Endothelial cell of umbilical vein (primary cell): ENCODE data around the gene C1orf185. TPM values are rescaled to one million over a fixed set of nuclear protein-coding genes. Genes with fewer than 3 reads are reported as not detected.

Experiments used
- BruUV-seq: library from RNA; stranded (reverse); fragments of 400-500 nt; replicated peaks from 2 replicates; lab custom pipeline; 2021; lab: Mats Ljungman, UMichigan
- CTCF ChIA-PET: fragments of 300-600, 350-600 bp; sonication (Branson Sonifier 250); formaldehyde crosslinking; loops from one replicate; lab custom pipeline; 2021; ENCODE audit warnings: antibody characterized with exemption, inconsistent platforms; lab: Charles Lee
- POLR2A ChIA-PET: fragments of 300-600, 350-600 bp; sonication (Branson Sonifier 250); formaldehyde crosslinking; loops from one replicate; lab custom pipeline; 2021; ENCODE audit warnings: antibody characterized with exemption, inconsistent platforms; lab: Charles Lee
- DNase-seq: peaks from one replicate; pipeline ENCODE4 v3.0.0-alpha.2; 2011; ENCODE audit warnings: low read depth, low spot score
- FAIRE-seq: peaks from 2 replicates; lab custom pipeline; 2011; peaks lifted over from hg19 to GRCh38; lab: Jason Lieb, UNC
- H2AFZ ChIP-seq: 2 replicates; pipeline ENCODE4 v1.6.0; 2012; ENCODE audit warnings: low read depth, low read length, control low read depth, inconsistent platforms
- H3K27ac ChIP-seq: 2 replicates; pipeline ENCODE4 v1.5.1; 2011; ENCODE audit warnings: low read depth, mild to moderate bottlenecking, control low read depth, low read length, moderate library complexity; ENCODE audit not compliant: insufficient read depth
- H3K27me3 ChIP-seq, 2 experiments: 2 replicates each; pipeline versions ENCODE4 v1.6.0 to v1.6.1; 2011; ENCODE audit warnings: low read length in 2 of 2, mixed read lengths in 1 of 2; ENCODE audit not compliant: control insufficient read depth in 2 of 2, insufficient read depth in 2 of 2
- H3K36me3 ChIP-seq, 2 experiments: 2 replicates in 1 of 2; 3 replicates in 1 of 2; pipeline ENCODE4 v1.5.1; 2011; ENCODE audit warnings: low read length in 2 of 2, mild to moderate bottlenecking in 1 of 2, moderate library complexity in 1 of 2; ENCODE audit not compliant: control insufficient read depth in 2 of 2, insufficient read depth in 2 of 2; ENCODE audit errors: extremely low read depth in 1 of 2
- H3K4me1 ChIP-seq: 3 replicates; pipeline ENCODE4 v1.5.1; 2011; ENCODE audit warnings: mild to moderate bottlenecking, low read length; ENCODE audit not compliant: control insufficient read depth, insufficient read depth; ENCODE audit errors: extremely low read depth
- H3K4me2 ChIP-seq: 2 replicates; pipeline ENCODE4 v1.6.1; 2011; ENCODE audit warnings: low read length, control low read depth, mixed read lengths; ENCODE audit not compliant: insufficient read depth
- H3K4me3 ChIP-seq, 3 experiments: fragments of 200-600 bp in 1 of 3; sonication (generic), shearing (Covaris generic) in 1 of 3; replicated peaks in 1 of 3; 2 replicates each; pipeline ENCODE4 v1.5.1; 2011 to 2016; ENCODE audit warnings: control low read depth in 3 of 3, low read length in 3 of 3, mild to moderate bottlenecking in 2 of 3, inconsistent platforms in 1 of 3, low read depth in 1 of 3, moderate library complexity in 1 of 3; ENCODE audit not compliant: insufficient read depth in 1 of 3
- H3K79me2 ChIP-seq: 2 replicates; pipeline ENCODE4 v1.6.0; 2012; ENCODE audit warnings: low read length, inconsistent platforms; ENCODE audit not compliant: control insufficient read depth, insufficient read depth
- H3K9ac ChIP-seq: replicated peaks from 2 replicates; pipeline ENCODE3; 2011; ENCODE audit warnings: low read length, control low read depth; ENCODE audit not compliant: insufficient read depth; ENCODE audit errors: extremely low read depth
- H3K9me1 ChIP-seq: replicated peaks from 3 replicates; pipeline ENCODE4 v1.6.0; 2011; ENCODE audit warnings: mild to moderate bottlenecking, low read length; ENCODE audit not compliant: control insufficient read depth, insufficient read depth; ENCODE audit errors: extremely low read depth
- H3K9me3 ChIP-seq: replicated peaks from 2 replicates; pipeline ENCODE4 v1.5.1; 2012; ENCODE audit warnings: low read length, inconsistent platforms; ENCODE audit not compliant: control insufficient read depth, insufficient read depth
- H4K20me1 ChIP-seq: replicated peaks from 2 replicates; pipeline ENCODE3; 2011; ENCODE audit warnings: mild to moderate bottlenecking, low read length; ENCODE audit not compliant: control insufficient read depth, insufficient read depth; ENCODE audit errors: extremely low read depth
- CTCF ChIP-seq, 2 donors: IDR thresholded peaks; 1 replicate in 1 of 2; 2 replicates in 1 of 2; pipeline ENCODE4 v1.5.1; 2011; ENCODE audit warnings: low read length in 2 of 2, mild to moderate bottlenecking in 2 of 2, moderate library complexity in 2 of 2, control low read depth in 1 of 2, inconsistent platforms in 1 of 2, low read depth in 1 of 2; ENCODE audit not compliant: insufficient read depth in 1 of 2; ENCODE audit errors: extremely low read depth in 1 of 2
- EZH2 ChIP-seq: IDR thresholded peaks from 2 replicates; pipeline ENCODE4 v1.6.1; 2012; ENCODE audit warnings: borderline replicate concordance, low read depth, mild to moderate bottlenecking, moderate library complexity, low read length, inconsistent platforms; ENCODE audit not compliant: severe bottlenecking
- FOS ChIP-seq: IDR thresholded peaks from 2 replicates; pipeline ENCODE4 v1.6.1; 2011; ENCODE audit warnings: mild to moderate bottlenecking, low read length, moderate library complexity, borderline replicate concordance; ENCODE audit not compliant: insufficient read depth
- GATA2 ChIP-seq: IDR thresholded peaks from 2 replicates; pipeline ENCODE4 v1.7.0; 2011; ENCODE audit warnings: low read depth, mild to moderate bottlenecking, moderate library complexity, mixed read lengths, low read length; ENCODE audit not compliant: insufficient read length, insufficient read depth
- JUN ChIP-seq: IDR thresholded peaks from 2 replicates; pipeline ENCODE4 v1.6.1; 2011; ENCODE audit warnings: borderline replicate concordance, low read depth; ENCODE audit not compliant: insufficient read length, insufficient read depth
- MAX ChIP-seq: IDR thresholded peaks from 2 replicates; pipeline ENCODE4 v1.6.1; 2011; ENCODE audit not compliant: insufficient read depth, insufficient read length
- MYC ChIP-seq: IDR thresholded peaks from one replicate; pipeline ENCODE4 v1.6.1; 2011; ENCODE audit warnings: mild to moderate bottlenecking, low read depth, low read length
- POLR2A ChIP-seq: IDR thresholded peaks from 2 replicates; pipeline ENCODE4 v1.6.1; 2012; ENCODE audit warnings: low read depth, mild to moderate bottlenecking, control low read depth, low read length
- POLR2AphosphoS5 ChIP-seq: IDR thresholded peaks from 2 replicates; pipeline ENCODE4 v1.6.1; 2012; ENCODE audit warnings: low read depth, mild to moderate bottlenecking, control low read depth, low read length, moderate library complexity; ENCODE audit not compliant: insufficient read depth
- dilution Hi-C: fragments of 300-500 bp; cut with MboI; formaldehyde crosslinking; loops from one replicate; pipeline ENCODE4 v1.15.0; 2019; ENCODE audit warnings: low sequenced_read_pairs; ENCODE audit not compliant: extremely low pct_ligation_motif_present
- intact Hi-C: fragments of 100-400 bp; cut with micrococcal nuclease; formaldehyde crosslinking; loops from one replicate; pipeline ENCODE4 v1.10.0; 2022
- polyA plus RNA-seq, 4 experiments: library from polyadenylated mRNA; depleted of rRNA in 3 of 4; stranded (reverse) in 3 of 4; unstranded in 1 of 4; fragments of >200 nt; gene quantifications; 2 replicates each; pipeline versions ENCODE4 v1.2.1 to v1.2.3, GENCODE V29; 2011 to 2012; ENCODE audit warnings: missing spikeins in 1 of 4
- total RNA-seq: library from RNA; stranded (reverse); gene quantifications from 2 replicates; pipeline ENCODE4 v1.2.3, GENCODE V29; 2021

The C1orf185 gene
- total and polyA plus RNA-seq, 2 donors (not counting 3 experiments of a cell fraction or from before 2014, with no cell fraction given), result not detected

GRCh38 chr1:51070011-51070410 is 32.0 kb upstream of the C1orf185 start:
- CTCF ChIA-PET, result interaction anchor here (1.4 kb wide), 1 partner anchor 119 kb away, joined by 3 read pairs; no protein-coding TSS in a partner anchor
- Histone ChIP-seq H3K4me2 (no peak overlapping the region), H3K79me2 (no peaks in the 10 kb centered on the region)

More at GRCh38 chr1:51070011-51070410, 32.0 kb upstream of the C1orf185 start:
- Histone ChIP-seq H3K9me3 (no peaks in the 10 kb centered on the region), H3K27me3 (peaks cover 6 to 8% of the 10 kb centered on the region in 2 experiments), H3K9ac (no peak overlapping the region), H3K36me3 (no peaks in the 10 kb centered on the region), H4K20me1 (no peaks in the 10 kb centered on the region), H3K4me1 (no peaks in the 10 kb centered on the region), H3K9me1 (no peaks in the 10 kb centered on the region), H3K27ac (no peak overlapping the region), H3K4me3 (no peak overlapping the region), H2AFZ (no peak overlapping the region)
- intact Hi-C loops (no loop called here), dilution Hi-C loops (no loop called here)
- DNase-seq, result no peak
- TF ChIP-seq FOS (no peak), EZH2 (no peak), POLR2A (no peak), MAX (no peak), MYC (no peak), JUN (no peak), CTCF (IDR thresholded peaks at IDR 0.05; ENCODE audit: extremely low read depth in 1 of 2, insufficient read depth in 1 of 2, low read depth in 1 of 2, low read length in 2 of 2) (no peak), POLR2AphosphoS5 (no peak), GATA2 (no peak)
- POLR2A ChIA-PET, result no interaction called here
- FAIRE-seq, result no peak
- no TSS peak for BruUV-seq
